Stimulated activated naive B cell treated with anti-CD40 and anti-IgM and Interleukin-4, amounts not matched to agents 10 μg/mL and 1 μg/mL and 100 μg/mL, for 72 hours (primary cell): ENCODE data around the gene TOMM70.

ENCODE experiments used
- ATAC-seq, 2 donors: fragments of 150-1000 bp; cut with Tn5 transposase; replicated peaks; 2 replicates each; pipeline ENCODE4 v1.10.0; 2021; ENCODE audit warnings: moderate library complexity in 1 of 2
- DNase-seq: peaks from one replicate; pipeline ENCODE4 v3.0.0; 2021
- H3K27ac Mint-ChIP-seq: one replicate; pipeline ENCODE4 v1.8.0; 2022; ENCODE audit warnings: mild to moderate bottlenecking, mixed read lengths
- H3K27me3 Mint-ChIP-seq, 2 donors: one replicate each; pipeline ENCODE4 v1.8.0; 2022; ENCODE audit warnings: mixed read lengths in 2 of 2
- H3K36me3 Mint-ChIP-seq, 2 donors: one replicate each; pipeline ENCODE4 v1.8.0; 2022; ENCODE audit warnings: mixed read lengths in 2 of 2, mild to moderate bottlenecking in 1 of 2
- H3K4me1 Mint-ChIP-seq, 2 donors: one replicate each; pipeline ENCODE4 v1.8.0; 2022; ENCODE audit warnings: mixed read lengths in 2 of 2, mild to moderate bottlenecking in 1 of 2
- H3K4me3 Mint-ChIP-seq, 2 donors: one replicate each; pipeline ENCODE4 v1.8.0; 2022; ENCODE audit warnings: mild to moderate bottlenecking in 2 of 2, mixed read lengths in 2 of 2, moderate library complexity in 1 of 2
- H3K9me3 Mint-ChIP-seq, 2 donors: one replicate each; pipeline ENCODE4 v1.8.0; 2022; ENCODE audit warnings: mixed read lengths in 2 of 2, mild to moderate bottlenecking in 1 of 2

TOMM70 gene

DNA sequence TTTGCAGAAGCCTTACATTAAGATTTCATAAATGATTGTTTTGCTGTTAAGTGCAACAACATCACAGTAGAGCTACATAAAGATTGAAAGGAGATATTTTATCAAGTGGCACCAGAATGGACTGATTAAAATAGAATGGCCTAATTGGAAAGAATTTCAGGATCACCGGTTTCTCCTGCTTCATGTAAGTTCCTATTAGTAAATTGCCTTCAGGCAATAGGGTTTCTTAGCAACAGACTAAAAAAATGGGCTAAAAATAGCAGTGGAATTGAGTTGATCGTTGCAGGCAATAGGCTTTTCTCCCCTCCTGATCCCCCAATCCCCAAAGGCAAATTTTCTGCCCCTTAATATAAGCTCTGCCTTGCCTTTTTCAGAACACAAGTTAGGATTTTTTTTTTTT is 1.4 kb upstream of the TOMM70 start:
- Mint-ChIP-seq H3K4me1 (peaks cover 12 to 37% of the 10 kb centered on the region in 2 donors), H3K9me3 (peaks cover under 1% of the 10 kb centered on the region in 2 donors), H3K4me3 (peak overlapping the region; percentile 92 to 95), H3K27me3 (no peaks in the 10 kb centered on the region), H3K36me3 (peaks cover 6 to 10% of the 10 kb centered on the region in 2 donors), H3K27ac (peak overlapping the region; percentile 98)
- no peak for DNase-seq
- no peak for ATAC-seq

- DNase-seq (no peak), ATAC-seq (peak; percentile 21 to 27)
- peak overlapping the region; percentile 92 to 95 for H3K4me3 Mint-ChIP-seq
- H3K36me3 Mint-ChIP-seq: peaks cover 4 to 9% of the 10 kb centered on the region in 2 donors
- peaks cover 12 to 37% of the 10 kb centered on the region in 2 donors for H3K4me1 Mint-ChIP-seq
- no peaks in the 10 kb centered on the region for H3K9me3 Mint-ChIP-seq
- peak overlapping the region; percentile 98 for H3K27ac Mint-ChIP-seq
- no peaks in the 10 kb centered on the region for H3K27me3 Mint-ChIP-seq
Observed at GRCh38 chr3:100401674-100402041, 769 bp upstream of the TOMM70 start.

GRCh38 chr3:100400419-100400779 is 490 bp downstream of the TOMM70 start:
- H3K4me3 Mint-ChIP-seq: peak overlapping the region; percentile 92 to 95
- DNase-seq: peak; percentile 39
- ATAC-seq: peak; percentile 31 to 44
- no peaks in the 10 kb centered on the region for H3K27me3 Mint-ChIP-seq
- no peaks in the 10 kb centered on the region for H3K9me3 Mint-ChIP-seq
- H3K27ac Mint-ChIP-seq: peak overlapping the region; percentile 85
- peaks cover 14 to 44% of the 10 kb centered on the region in 2 donors for H3K4me1 Mint-ChIP-seq
- peaks cover 4 to 6% of the 10 kb centered on the region in 2 donors for H3K36me3 Mint-ChIP-seq

GRCh38 chr3:100399341-100400071 is 1.4 kb downstream of the TOMM70 start:
- Mint-ChIP-seq H3K36me3 (peaks cover 1 to 4% of the 10 kb centered on the region in 2 donors), H3K27me3 (no peaks in the 10 kb centered on the region), H3K4me1 (peaks cover 14 to 45% of the 10 kb centered on the region in 2 donors), H3K9me3 (no peaks in the 10 kb centered on the region), H3K4me3 (peak overlapping the region; percentile 92 to 95), H3K27ac (no peak overlapping the region)
- no peak for DNase-seq
- ATAC-seq: no peak

DNA sequence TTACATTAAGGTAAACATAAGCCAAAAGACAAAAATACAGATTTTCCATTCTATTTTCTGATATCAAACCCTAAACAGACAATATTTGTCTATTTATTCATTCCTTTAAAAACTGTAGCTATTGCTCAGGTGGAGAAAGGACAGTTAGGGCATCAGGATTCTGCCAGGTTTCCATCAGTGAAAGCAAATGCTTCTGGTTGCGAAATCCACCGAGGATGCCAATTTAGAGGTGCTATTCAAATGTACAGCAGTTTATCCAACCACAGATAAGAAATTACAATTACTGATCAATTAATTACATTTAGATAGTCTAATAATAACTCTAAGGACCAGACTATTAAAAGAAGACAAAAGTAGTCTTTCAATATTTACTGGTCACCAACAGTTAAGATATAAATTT is 3.9 kb downstream of the TOMM70 start:
- peaks cover 5 to 9% of the 10 kb centered on the region in 2 donors for H3K36me3 Mint-ChIP-seq
- ATAC-seq (no peak), DNase-seq (no peak)
- H3K4me3 Mint-ChIP-seq: no peak overlapping the region
- no peaks in the 10 kb centered on the region for H3K27me3 Mint-ChIP-seq
- H3K27ac Mint-ChIP-seq: no peak overlapping the region
- peaks cover 16 to 39% of the 10 kb centered on the region in 2 donors for H3K4me1 Mint-ChIP-seq
- no peaks in the 10 kb centered on the region for H3K9me3 Mint-ChIP-seq

DNA sequence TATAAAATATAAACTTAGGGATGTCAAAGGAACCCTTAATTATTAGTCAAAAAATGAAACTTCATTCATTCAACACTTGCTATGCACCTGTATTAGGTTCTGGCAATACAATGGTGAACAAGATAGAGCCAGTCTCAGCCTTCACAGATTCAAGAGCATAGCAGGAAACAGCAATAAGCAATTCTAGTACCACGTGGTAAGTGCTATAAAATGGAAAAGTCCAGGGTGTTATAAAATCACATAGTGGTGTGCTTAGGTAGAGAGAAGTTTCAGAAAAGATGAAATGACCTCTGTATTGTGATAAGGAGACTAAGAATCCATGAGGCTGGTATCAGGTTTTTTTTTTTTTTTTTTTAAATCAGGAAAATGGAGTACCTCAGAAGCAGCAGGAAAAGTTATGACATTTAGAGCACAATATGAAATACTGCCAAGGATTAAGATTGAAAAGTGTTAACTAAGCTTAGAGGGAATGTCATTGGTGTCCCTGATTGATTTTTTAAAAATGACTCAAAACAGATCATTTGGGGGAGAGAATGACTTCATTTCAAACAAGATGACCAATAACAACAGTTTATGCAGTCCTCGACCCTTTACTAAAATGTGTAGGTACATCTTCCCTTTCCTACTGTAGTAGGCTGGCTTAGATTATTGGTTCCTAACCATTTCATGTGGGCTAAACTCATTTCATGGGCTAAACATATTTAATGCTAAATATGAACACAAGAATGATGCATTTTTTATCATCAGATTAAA is 5.0 kb downstream of the TOMM70 start:
- H3K27ac Mint-ChIP-seq: no peak overlapping the region

GRCh38 chr3:100389025-100389424 is 11.9 kb downstream of the TOMM70 start:
- no peak overlapping the region for H3K4me3 Mint-ChIP-seq
- H3K9me3 Mint-ChIP-seq: peaks cover 0 to 5% of the 10 kb centered on the region in 2 donors
- no peak for DNase-seq
- H3K27me3 Mint-ChIP-seq: no peaks in the 10 kb centered on the region
- no peak overlapping the region for H3K27ac Mint-ChIP-seq
- peaks cover 2 to 8% of the 10 kb centered on the region in 2 donors for H3K4me1 Mint-ChIP-seq
- peaks cover 32 to 41% of the 10 kb centered on the region in 2 donors for H3K36me3 Mint-ChIP-seq
- ATAC-seq: no peak

More for the DNA sequence above, 5.0 kb downstream of the TOMM70 start:
- peaks cover 5 to 10% of the 10 kb centered on the region in 2 donors for H3K36me3 Mint-ChIP-seq
- H3K4me1 Mint-ChIP-seq: peaks cover 15 to 33% of the 10 kb centered on the region in 2 donors
- DNase-seq (no peak), ATAC-seq (no peak)
- H3K4me3 Mint-ChIP-seq: no peak overlapping the region
- no peaks in the 10 kb centered on the region for H3K27me3 Mint-ChIP-seq
- no peaks in the 10 kb centered on the region for H3K9me3 Mint-ChIP-seq

- peaks cover 0 to 5% of the 10 kb centered on the region in 2 donors for H3K9me3 Mint-ChIP-seq
- H3K4me1 Mint-ChIP-seq: peaks cover 0 to 8% of the 10 kb centered on the region in 2 donors
- no peak overlapping the region for H3K4me3 Mint-ChIP-seq
- no peak overlapping the region for H3K27ac Mint-ChIP-seq
- H3K27me3 Mint-ChIP-seq: no peaks in the 10 kb centered on the region
- H3K36me3 Mint-ChIP-seq: peaks cover 32 to 41% of the 10 kb centered on the region in 2 donors
- ATAC-seq (no peak), DNase-seq (no peak)
Observed at GRCh38 chr3:100386437-100387074, 14.3 kb downstream of the TOMM70 start.

- ATAC-seq (no peak), DNase-seq (no peak)
- H3K27me3 Mint-ChIP-seq: no peaks in the 10 kb centered on the region
- peaks cover 0 to 8% of the 10 kb centered on the region in 2 donors for H3K4me1 Mint-ChIP-seq
- no peak overlapping the region for H3K27ac Mint-ChIP-seq
- peaks cover 36 to 42% of the 10 kb centered on the region in 2 donors for H3K36me3 Mint-ChIP-seq
- H3K9me3 Mint-ChIP-seq: peaks cover 0 to 5% of the 10 kb centered on the region in 2 donors
- no peak overlapping the region for H3K4me3 Mint-ChIP-seq
Observed at GRCh38 chr3:100384733-100385525, 16.0 kb downstream of the TOMM70 start.

DNA sequence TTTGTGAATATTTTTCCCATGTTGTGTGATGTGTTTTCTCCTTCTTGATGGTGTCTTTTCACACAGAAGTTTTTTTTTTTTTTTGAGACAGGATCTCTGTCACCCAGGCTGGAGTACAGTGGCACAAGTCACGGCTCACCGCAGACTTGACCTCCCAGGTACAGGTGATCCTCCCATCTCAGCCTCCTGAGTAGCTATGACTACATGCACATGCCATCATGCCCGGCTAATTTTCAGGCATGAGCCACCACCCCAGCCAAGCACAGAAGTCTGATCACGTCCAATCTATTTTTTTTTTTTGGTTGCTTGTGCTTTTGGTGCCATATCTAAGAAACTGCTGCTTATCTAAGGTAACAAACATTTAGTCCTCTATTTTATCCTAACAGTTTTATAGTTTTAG is 24.6 kb downstream of the TOMM70 start:
- H3K27ac Mint-ChIP-seq: no peak overlapping the region

DNA sequence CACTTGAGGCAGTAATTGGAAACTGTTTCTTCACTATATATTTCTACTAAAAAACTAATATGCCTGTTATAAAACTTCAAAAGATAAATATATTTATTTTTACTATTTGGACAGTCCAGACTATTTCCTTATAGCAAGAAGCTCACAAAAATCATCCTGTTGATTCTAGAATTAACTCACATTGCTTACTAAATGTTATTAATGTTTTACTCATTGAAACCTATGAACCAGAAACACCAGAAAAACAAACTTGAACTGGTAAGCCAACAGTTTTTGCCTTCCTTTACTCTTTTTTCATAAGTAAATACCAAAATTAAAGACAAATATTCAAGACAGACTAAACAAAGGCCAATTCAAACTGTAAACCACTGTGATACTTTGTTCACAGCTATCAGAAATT is 26.4 kb downstream of the TOMM70 start:
- no peaks in the 10 kb centered on the region for H3K27me3 Mint-ChIP-seq
- H3K36me3 Mint-ChIP-seq: peaks cover 28 to 43% of the 10 kb centered on the region in 2 donors
- DNase-seq (no peak), ATAC-seq (no peak)
- H3K27ac Mint-ChIP-seq: no peak overlapping the region
- no peaks in the 10 kb centered on the region for H3K4me1 Mint-ChIP-seq
- H3K4me3 Mint-ChIP-seq: no peak overlapping the region
- no peaks in the 10 kb centered on the region for H3K9me3 Mint-ChIP-seq

More for the DNA sequence above, 24.6 kb downstream of the TOMM70 start:
- ATAC-seq (no peak), DNase-seq (no peak)
- no peaks in the 10 kb centered on the region for H3K4me1 Mint-ChIP-seq
- no peak overlapping the region for H3K4me3 Mint-ChIP-seq
- peaks cover 34 to 51% of the 10 kb centered on the region in 2 donors for H3K36me3 Mint-ChIP-seq
- no peaks in the 10 kb centered on the region for H3K27me3 Mint-ChIP-seq
- H3K9me3 Mint-ChIP-seq: no peaks in the 10 kb centered on the region

DNA sequence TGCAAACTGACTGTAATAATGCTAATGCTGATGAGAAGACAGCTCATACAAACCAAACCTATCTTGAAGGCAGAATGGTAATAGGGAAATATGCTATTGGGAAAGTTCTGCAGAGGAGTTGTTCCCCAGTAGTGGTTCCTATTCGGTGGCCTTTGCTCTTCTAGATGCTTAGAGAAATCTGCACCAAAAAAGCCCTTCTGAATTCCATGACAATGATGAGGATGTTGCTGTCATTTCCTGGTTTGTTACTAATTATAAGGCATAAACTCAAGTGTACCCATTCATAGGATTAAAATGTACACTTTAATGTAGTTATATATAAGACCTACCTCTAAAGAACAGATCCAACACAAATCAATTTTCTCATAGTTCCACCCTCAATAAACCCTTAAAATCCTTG is 30.1 kb downstream of the TOMM70 start:
- DNase-seq (no peak), ATAC-seq (no peak)
- no peak overlapping the region for H3K4me3 Mint-ChIP-seq
- no peaks in the 10 kb centered on the region for H3K9me3 Mint-ChIP-seq
- no peaks in the 10 kb centered on the region for H3K4me1 Mint-ChIP-seq
- no peak overlapping the region for H3K27ac Mint-ChIP-seq
- peaks cover 14 to 24% of the 10 kb centered on the region in 2 donors for H3K36me3 Mint-ChIP-seq
- no peaks in the 10 kb centered on the region for H3K27me3 Mint-ChIP-seq

DNA sequence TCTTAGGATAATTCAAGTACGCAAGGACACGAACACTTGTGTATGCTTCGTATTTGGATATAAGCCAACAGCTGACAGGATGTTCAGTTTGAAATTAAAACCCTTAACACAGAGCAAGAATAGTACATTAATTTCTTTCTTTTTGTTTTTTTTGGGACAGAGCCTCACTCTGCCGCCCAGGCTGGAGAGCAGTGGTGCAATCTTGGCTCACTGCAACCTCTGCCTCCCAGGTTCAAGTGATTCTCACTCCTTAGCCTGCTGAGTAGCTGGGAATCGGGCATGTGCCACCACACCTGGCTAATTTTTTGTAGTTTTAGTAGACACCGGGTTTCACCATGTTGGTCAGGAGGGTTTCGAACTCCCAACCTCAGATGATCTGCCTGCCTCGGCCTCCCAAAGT is 32.4 kb downstream of the TOMM70 start:
- no peaks in the 10 kb centered on the region for H3K9me3 Mint-ChIP-seq
- DNase-seq (no peak), ATAC-seq (no peak)
- H3K36me3 Mint-ChIP-seq: peaks cover 18 to 27% of the 10 kb centered on the region in 2 donors
- no peak overlapping the region for H3K27ac Mint-ChIP-seq
- no peaks in the 10 kb centered on the region for H3K27me3 Mint-ChIP-seq
- no peak overlapping the region for H3K4me3 Mint-ChIP-seq
- no peaks in the 10 kb centered on the region for H3K4me1 Mint-ChIP-seq

- H3K9me3 Mint-ChIP-seq: peaks cover 3 to 4% of the 10 kb centered on the region in 2 donors
- DNase-seq (no peak), ATAC-seq (no peak)
- no peaks in the 10 kb centered on the region for H3K4me1 Mint-ChIP-seq
- no peak overlapping the region for H3K4me3 Mint-ChIP-seq
- no peak overlapping the region for H3K27ac Mint-ChIP-seq
- H3K36me3 Mint-ChIP-seq: peaks cover 28 to 37% of the 10 kb centered on the region in 2 donors
- no peaks in the 10 kb centered on the region for H3K27me3 Mint-ChIP-seq
Observed at GRCh38 chr3:100366424-100366823, 34.5 kb downstream of the TOMM70 start.
